Activated CD4-positive, alpha-beta T cell treated with anti-CD3 and anti-CD28 coated beads, Interleukin-2, amount 50 U/mL, for 16 hours (primary cell): ENCODE results near the gene COL2A1.

Experiments
- DNase-seq: peaks from one replicate; pipeline ENCODE4 v3.0.0-alpha.2; 2020

Gene COL2A1

DNA sequence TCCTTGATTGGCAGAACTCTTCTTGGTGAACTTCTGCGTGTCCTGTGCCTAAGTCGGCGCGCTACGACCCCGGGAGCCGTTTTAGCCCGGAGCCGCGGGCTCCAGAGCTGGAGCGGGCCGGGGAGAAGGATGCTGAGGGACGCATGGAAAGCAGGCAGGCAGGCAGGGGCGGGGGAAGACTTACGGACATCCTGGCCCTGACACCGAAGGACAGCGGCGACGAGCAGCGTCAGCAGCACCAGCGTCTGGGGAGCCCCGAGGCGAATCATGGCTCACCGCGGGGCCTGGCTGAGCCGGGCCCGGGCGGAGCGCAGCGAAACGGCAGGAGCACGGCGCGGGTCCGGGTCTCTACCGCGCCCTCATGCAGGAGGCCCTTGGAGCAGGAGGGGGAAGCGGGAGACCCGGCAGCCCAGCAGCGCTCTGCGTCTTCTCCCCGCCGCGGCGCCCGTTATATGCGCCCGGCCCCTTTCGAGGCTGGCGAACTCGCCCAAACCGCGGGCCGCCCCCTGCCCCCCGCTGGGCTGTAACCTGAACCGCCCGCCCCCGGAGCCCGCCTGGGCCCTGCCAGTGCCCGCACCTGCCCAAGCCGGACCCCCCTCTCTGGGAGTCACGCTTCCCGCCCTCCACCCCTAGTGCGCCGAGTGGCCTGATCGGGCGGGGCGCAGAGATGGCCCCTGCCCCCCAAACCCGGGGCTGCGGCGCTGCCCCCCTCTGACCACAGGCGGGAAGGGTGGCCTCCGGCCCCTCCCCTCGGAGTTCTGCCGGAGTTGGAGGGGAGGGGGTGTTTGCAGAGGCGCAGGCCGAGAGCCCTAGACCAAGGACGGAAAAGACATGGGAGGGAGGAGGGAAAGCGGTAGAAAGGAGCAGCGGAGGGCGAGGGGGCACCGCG, at the start of gene COL2A1:
Gene COL2A1 (minus strand): TSS at position 424 of the 889 bp plus-strand sequence. CDS start 155 bp downstream, at position 269.
- peak; percentile 18 for DNase-seq

DNA sequence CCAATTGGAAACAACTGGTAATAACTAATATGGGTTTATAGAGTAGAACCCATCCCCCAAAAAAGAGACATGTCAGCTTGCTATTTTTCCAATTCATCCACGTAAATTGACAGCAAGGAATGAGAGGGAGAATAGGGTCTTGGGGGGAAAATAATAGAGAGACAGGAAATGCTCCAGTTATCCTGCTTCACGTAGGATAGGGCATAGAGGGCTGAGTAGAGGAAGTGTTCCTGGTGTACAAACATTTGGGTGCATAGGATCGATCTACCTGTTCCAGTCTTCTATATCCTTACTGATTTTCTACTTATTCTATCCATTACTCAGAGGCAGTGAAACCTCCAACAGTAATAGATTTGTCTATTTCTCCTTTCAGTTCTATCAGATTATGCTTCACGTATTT, 49.6 kb upstream of the COL2A1 start:
- no peak for DNase-seq

DNA sequence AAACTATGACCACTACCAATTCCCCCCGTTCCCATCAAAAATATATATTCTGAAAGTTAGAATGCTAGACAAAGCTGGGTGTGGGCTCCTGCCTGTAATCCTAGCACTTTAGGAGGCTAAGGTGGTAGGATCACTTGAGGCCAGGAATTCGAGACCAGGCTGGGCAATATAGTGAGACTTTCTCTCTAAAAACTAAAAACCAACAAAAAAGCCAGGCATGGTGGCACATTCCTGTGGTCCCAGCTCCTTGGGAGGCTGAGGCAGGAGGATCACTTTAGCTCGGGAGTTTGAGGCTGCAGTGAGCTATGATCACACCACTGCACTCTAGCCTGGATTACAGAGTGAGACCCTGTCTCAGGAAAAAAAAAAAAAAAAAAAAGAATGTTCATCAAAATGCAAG, 48.8 kb upstream of the COL2A1 start:
- no peak for DNase-seq

DNA sequence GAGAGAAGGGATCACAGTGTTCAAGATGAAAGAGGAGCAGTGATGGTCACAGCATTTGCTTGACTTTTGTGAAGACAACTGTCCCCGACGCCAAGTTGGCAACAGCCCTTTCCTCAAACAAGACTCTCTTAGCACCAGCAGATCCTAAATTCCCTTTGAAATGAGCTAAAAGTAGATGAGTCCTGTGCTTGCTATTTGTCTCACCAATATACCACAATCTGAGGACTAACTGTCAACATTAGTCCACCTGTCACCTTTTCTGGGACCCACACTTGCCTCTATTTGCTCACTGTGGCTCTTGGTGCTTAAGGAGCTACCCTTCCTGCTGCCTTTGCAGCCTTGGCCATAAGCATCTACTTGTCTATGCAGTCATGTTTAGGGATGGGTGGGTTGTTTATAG, 47.4 kb upstream of the COL2A1 start:
- no peak for DNase-seq

DNA sequence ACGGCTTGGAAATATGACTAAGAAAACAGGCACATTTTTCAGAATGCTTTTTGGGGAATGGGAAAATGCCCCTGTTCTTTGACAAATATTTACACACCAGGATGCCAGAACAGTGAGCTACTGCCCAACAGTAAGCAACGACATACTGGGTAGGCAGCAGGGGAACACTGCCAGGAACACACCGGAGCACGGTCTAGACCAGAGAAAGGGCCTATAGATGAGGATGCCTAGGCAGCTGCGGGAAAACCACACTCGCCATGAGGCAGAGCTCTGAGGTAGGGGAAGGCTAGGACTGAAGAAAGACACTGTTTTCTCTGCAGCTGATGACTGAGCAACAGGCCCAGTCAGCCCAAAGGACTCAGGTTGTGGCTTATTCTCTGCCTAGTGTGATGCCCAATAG, 45.9 kb upstream of the COL2A1 start:
- DNase-seq: no peak

DNA sequence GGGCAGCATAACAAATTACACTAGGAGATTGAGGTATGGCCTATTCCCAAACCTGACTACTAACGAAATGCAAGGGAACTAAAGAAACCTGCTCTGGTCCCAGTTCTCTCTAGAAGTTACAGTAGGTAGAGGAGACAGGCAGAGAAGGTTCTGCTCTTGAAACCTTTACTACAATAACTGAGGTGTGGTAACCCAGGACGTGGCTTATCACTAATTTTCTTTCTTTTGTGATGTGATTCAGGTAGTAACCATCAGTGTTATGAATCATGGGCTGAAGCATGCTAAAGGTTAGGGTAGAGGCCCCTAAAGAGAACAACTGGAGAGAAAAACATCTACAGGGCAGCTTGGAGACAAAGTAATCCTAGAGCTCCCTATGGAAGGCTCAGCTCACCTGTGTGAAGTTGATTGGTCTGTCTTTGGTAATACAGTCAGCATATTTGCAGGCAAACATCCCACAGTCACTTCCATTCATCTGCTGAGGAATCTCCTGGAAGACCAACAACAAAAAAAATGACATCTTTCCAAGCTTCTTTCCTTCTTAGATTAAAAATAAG, 41.8 kb upstream of the COL2A1 start:
- no peak for DNase-seq

DNA sequence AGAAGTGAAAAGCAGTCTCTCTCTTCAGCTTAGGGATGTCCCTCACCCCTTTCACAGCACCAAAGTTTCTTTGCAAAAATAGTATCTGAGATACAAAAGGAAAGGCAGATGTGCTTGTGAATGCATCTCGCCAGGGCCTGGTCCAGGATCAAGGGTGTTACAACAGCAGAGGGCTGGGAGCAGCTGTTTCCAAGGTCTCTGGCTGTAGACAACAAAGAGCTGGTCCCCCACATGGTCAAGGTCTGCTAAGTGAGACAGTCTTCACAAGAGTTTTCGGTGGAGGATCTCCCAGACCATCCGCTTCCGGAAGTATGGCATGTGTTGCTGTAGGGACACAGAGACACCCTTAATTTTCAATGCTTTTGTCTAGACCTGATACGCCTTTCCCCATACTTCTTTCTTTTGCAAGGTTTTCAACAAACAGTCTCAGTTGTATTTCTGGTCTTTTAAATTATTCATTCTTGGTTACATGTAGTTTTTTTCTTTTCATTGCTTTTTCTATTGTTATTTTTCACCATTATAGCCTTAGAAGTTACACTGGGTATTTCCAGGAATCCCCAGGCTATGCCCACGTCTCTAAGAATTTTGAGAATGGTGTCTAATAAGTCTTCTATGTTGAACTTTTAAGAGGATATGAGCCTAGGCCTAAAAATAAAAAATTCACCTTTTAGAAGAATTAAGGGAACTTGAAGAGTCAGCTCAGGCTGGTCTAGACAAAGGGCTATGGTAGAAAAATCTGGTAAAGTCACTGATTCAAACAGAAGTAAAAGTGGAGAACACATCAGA, 41.0 kb upstream of the COL2A1 start:
- DNase-seq: no peak

DNA sequence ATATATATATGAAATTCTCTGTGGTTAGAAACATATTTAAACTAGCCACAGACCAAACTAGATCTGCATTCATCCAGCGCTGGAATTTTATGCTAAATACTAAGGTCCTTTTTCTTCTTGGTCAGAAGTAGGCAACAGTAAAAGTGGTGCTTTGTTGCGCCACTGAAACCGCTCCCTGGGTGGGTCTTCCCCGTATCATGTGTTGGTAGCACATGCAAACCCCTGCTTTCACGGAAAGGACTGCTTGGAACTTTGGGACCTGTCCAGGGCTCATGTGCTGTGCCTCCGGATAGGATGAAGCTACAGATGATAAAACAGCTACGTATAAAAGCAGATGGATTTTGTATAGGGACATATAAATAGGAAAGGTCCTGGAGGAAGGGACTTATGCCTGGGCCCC, 40.1 kb upstream of the COL2A1 start:
- no peak for DNase-seq

DNA sequence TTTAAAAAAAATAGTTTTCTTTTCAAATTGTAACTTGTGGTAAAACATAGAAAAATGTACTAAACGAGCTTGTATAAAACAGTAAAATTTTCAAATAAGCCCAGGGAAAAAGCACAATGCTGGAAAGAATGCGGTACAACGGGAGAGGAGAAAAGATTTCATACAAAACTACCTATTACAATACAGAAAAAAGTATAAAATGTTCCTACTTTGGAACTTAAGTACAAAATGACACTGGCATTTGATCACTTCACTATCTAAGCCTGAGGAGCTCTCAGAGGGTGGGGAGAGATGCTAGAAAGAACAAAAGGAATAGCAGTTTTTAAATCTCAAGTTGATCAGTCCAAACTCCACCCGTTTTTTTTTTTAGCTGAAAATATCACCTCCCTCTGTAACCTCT, 39.5 kb upstream of the COL2A1 start:
- DNase-seq: no peak

DNA sequence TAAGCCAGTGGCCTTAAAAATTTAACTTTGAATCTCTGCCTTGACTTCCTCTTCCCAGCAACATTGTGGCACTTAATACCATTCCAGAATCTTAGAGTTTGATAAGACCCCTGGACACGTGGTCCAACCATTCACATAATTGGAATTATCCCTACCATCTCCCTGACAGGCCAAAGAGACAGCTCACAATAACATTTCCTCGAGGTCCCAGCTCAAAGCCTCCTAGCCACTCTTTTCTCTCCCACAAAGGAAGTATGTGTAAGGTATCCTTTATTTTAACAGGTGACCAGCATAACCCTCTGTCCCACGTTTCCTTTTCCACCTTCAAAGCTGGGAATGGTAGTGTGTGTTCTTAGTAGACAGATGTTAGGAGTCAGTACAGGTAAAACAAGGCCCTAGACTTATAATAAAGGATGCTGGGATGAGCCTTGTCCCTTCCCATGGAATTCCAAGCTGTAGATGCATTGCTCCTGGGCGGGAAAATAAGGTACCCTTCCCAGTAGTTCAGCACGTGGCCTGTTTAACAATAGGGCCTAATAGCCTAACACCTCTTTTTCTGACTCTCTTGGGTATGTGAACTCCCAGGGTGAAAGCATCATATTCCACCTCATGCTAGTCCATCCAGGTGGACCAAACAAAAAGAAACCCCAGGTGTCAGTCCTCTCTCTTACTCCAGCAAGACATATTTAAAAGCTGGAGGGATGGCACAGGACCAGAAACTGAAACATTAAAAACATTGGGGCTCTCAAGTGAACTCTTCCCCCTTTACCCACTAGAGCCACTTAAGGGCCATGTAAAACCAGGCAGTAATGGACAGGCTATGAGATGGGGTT, 37.5 kb upstream of the COL2A1 start:
- no peak for DNase-seq

DNA sequence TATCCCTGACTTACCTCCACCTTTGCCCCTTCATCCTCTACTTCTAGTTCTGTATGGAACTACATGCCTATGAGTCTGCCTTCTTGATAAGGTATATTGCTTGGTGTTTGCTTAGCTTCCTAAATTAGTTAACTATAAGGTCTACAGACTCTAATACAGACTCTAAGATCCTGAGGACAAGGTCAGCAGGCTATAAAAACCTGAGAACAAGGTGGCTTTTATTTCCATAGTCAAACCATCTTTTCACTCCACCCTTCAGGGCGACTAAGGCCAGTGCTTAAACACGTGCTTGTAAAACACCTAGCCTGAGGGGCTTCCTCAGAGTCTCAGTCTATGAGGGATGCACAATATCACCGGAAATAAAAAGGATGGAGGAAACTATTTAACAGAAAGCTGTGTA, 36.1 kb upstream of the COL2A1 start:
- DNase-seq: no peak

DNA sequence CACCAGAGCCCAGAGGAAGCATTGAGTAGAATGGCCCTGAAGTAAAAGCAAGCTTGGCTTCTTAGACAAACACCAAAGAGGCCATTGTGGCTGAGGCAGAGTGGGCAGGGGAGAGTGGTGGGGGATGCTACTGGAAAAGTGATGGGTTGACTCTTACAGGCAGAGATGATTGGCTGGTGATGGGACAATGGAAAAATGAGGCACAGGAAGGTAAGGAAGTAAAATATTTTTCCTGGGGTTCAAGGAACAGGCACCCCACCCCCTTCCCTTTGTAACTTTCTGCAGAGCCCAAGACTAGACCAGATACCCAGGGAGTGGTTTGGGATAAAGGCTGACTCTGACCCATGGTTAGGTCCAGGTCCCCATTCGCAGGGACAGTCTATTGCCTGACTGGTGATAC, 34.9 kb upstream of the COL2A1 start:
- no peak for DNase-seq

DNA sequence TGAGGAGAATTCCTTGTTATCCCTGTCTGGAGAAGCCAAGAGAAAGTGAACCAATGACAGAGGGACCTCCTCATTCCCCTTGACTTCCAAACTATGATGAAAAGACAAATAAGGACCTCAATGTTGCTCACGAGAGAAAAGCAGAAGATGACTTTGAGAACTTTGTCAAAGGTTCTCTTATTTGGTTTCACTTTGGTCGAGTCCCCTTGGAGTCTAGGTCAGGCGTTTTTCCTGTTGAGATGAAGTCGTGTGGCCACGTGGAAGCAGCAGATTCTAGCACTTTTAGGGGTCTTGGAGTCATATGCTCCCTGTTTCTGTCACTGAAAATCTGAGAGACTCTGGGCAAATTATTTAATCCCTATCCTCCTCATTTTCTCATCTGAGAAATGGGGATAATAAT, 33.8 kb upstream of the COL2A1 start:
- no peak for DNase-seq

DNA sequence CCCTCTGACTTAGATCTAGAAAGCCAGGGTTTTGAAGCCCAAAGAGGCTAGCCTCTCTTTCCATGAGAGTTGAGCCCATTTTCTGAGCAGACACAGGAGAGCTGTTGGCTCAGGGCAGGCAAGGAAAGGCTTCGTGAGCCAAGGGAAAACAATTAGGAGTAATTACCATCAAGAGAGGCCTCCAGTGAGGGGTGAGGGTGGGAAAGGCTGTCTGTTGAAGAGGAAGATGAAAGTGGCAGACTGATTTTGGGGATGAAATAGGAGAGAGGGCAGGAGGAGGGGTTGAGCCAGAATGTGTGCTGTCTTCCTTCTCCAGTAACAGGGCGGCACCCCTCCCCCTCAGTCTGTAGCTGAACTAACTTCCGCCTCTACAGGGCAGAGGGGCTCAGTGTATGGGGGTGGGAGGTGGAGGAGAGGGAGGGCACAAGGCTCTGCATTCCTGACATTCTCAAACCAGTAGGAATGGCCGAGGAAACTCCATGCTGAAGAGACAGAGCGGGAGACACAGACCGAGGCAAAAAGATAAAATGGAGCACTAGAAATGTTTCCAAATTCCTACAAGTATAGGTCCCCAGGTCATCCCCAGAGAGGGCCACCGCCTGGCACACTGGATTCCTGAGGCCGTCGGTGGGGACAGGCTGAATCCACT, 33.1 kb upstream of the COL2A1 start:
- DNase-seq: no peak

DNA sequence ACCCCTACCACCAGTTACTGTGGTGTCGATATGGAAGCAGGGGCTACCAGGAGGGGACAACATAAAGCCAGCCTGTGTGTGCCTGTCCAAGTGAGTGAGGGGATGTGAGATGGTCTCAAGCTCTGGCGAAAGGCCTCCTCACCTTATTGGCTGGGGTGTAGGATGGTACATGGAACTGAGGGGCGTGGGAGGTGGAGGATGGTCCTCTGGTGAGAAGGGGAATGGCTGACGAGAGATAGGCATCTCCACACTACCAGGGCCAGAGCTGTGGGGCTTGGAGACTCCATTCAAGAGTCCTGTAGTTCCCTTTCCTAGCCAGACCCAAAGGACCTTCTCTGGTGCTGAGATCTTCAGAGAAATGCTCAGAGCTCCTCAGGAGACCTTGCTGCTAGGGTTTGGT, 32.5 kb upstream of the COL2A1 start:
- DNase-seq: no peak

DNA sequence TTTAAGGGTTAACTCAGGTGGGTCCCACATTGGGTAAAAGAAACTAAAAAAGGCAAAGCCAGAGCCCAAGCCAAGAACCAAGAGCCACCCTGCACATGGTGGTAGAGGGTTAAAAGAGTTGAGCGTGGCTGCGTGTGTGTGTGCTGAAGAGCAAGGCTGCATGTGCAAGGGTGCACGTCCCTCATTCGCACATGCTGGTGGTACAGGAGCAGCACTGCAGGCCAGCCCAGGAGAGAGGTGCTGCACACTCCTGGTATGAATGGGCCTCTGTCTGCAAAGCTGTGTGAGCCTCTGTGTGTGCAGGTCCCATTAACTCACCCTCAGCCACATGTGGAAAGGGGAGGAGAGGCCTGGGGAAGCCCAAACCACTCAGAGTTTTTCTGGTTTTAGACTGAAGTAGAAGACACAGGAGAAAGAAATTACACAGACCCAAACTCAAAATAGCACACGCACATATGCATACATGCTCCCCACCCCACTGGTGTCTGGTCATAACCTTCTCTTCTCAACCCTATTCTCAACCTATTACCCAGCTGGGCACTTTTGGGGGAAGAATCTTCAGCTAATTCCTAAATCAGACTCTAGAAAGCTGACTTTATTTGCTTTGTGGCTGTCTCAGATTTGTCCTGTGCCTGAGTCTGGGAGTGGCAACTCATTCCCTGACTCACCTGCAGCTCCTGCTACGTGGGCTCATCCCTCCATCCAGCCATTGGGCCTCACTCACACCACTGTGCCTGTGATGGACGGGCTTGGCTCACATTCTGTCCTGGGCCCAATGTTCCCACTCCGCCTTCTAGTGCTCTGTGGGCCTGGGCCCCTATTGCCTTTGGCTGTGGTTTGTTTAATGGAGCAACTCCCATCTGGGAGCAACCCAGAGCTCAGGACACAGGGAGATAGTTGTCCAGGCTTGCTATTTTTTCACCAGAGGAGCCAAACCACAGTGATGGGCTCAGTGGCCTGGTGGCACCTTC, 30.8 kb upstream of the COL2A1 start:
- DNase-seq: no peak

DNA sequence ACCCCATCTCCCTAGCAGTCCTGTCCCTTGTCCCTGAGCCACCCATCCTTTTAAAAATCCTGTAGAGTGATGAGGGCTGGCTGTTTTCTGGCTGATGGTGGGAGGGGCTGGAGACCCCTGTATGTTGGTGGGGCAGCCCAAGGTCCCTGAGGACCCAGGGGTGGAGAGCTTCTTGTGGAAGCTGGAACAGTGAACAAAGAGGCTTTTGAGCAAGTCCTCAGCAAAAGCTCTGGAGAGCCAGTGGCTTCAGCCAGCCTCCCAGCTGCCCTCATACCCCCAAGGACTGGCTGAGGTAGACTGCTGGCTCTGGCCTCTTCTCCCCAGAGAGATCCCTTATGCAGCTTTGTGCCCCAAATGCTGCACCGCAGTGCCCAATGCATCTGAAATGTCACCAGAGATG, 29.2 kb upstream of the COL2A1 start:
- DNase-seq: no peak

DNA sequence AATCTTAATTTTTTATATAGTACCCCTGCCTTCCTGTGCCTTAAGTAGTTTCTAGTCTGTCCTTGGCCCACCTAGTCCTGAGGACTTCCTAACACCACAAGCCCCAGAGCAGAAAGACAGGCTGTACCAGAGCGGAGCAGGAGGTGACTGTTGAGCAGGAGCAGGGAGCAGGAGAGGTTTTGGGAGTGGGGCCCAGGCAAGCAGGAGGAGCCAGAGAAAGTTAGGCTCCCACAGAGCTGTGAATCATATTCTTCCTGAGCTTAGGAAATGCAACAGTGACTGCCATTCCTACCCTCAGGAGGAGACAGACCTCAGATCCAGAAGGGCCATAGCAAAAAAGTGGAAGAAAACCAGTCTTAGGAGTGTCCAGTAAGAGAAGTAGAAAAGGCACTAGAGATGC, 28.3 kb upstream of the COL2A1 start:
- no peak for DNase-seq

DNA sequence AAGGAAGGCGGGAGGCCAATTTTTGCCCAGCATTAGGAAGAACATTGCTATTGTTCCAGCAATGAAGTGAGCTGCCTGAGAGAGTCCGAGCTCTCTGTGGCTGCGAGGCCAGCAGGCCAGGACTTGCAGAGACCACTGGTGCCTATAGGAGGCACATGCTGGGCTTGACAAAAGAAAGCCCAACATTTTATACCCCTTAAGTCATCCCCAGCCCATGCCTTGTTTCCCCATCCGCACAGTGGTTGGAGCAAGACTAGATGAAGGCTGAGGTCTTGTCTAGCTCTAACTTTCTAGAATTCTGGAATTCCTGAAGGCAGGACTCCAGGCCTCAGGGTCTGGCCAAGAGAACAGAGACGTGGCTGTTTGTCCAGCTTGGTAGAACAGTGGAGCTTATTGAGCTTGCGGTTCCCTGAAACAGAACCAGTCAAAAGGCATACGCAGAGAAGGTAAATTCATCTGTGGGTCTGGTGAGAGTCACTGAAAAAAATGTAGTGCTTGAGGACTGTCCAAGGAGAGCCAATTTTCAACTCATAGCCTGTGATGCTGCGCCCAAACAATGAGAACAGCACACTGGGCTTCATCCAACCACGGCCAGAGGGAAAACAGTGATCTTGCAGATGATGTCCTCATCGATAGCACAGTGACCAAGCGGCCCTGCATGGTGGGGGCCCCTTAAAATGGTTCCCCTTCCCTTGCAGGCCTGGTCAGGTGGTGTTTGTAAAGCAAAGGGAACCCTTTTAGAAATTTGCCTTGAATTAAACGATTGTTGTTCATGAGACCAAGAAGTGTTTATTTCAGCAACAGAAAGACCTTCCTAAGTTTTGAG, 27.1 kb upstream of the COL2A1 start:
- no peak for DNase-seq

DNA sequence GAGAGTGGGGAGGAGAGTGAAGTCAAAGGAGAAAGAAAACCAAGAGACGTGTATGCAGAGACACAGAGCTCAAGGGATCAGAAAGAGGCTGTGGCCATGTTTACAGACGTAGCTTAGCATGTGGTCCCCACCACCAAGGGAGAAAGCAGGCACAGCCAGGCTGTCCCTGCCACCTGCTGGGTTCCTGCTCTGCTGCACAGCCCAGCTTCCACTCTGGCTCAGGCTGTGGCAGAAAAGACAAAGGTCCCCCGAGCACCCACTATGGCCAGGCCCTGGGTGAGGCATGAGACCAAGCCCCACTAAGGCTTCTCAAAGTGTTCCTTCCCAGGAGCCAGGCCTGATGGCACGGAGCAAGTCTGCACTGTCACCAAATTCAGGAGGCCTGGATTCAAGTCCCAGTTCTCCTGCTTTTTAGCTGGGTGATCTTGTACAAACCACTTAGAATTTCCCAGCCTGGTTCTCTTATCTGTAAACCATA, 25.9 kb upstream of the COL2A1 start:
- no peak for DNase-seq
